ENCODE results near the gene SLC4A1. TPM values are rescaled to one million over a fixed set of nuclear protein-coding genes. Genes with fewer than 3 reads are reported as not detected.

The SLC4A1 gene
- total RNA-seq, 1 experiment from 2014 or later: not detected

DNA sequence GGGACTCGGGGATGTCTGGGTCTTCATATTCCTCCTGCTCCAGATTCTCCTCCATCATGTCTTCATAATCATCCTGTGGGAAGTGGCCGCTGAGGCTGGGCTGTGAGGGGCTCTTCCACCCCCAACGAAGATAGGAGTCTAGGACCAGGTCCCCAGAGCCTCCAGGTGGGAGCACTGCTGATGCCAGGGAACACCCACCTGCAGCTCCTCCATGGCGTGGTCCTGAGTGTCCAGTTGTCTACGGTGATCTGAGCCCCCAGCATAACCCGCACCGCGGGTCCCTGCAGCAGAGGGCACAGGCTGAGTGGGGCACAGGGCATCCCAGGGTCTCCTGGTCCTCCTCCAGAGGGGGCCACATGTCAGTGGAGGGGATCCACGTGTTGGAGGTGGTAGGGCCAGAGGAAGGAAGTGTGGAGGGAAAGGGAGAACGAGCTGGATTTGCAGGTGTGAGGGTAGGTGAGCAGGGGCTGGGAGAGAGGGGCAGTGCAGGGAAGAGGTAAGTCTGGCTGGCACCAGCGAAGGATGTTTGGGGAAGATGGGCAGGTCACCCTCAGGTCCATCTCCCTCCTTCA, 5.2 kb downstream of the SLC4A1 start:
- no peak for DNase-seq (ENCODE audit: low spot score)
- Mint-ChIP-seq H3K9me3 (no peaks in the 10 kb centered on the region), H3K4me1 (no peaks in the 10 kb centered on the region), H3K4me3 (no peak overlapping the region), H3K27me3 (ENCODE audit: low read depth) (no peaks in the 10 kb centered on the region; the same call in none of the 2 replicates), H3K36me3 (no peaks in the 10 kb centered on the region), H3K27ac (no peak overlapping the region)
- ChIA-PET CTCF (interaction anchor here (0.6 to 1.2 kb wide), 3 partner anchors 52 to 69 kb away, joined by 3 read pairs; no protein-coding TSS in a partner anchor), POLR2A (no interaction called here)
- ATAC-seq: no peak
- TF ChIP-seq, protein P1, sequence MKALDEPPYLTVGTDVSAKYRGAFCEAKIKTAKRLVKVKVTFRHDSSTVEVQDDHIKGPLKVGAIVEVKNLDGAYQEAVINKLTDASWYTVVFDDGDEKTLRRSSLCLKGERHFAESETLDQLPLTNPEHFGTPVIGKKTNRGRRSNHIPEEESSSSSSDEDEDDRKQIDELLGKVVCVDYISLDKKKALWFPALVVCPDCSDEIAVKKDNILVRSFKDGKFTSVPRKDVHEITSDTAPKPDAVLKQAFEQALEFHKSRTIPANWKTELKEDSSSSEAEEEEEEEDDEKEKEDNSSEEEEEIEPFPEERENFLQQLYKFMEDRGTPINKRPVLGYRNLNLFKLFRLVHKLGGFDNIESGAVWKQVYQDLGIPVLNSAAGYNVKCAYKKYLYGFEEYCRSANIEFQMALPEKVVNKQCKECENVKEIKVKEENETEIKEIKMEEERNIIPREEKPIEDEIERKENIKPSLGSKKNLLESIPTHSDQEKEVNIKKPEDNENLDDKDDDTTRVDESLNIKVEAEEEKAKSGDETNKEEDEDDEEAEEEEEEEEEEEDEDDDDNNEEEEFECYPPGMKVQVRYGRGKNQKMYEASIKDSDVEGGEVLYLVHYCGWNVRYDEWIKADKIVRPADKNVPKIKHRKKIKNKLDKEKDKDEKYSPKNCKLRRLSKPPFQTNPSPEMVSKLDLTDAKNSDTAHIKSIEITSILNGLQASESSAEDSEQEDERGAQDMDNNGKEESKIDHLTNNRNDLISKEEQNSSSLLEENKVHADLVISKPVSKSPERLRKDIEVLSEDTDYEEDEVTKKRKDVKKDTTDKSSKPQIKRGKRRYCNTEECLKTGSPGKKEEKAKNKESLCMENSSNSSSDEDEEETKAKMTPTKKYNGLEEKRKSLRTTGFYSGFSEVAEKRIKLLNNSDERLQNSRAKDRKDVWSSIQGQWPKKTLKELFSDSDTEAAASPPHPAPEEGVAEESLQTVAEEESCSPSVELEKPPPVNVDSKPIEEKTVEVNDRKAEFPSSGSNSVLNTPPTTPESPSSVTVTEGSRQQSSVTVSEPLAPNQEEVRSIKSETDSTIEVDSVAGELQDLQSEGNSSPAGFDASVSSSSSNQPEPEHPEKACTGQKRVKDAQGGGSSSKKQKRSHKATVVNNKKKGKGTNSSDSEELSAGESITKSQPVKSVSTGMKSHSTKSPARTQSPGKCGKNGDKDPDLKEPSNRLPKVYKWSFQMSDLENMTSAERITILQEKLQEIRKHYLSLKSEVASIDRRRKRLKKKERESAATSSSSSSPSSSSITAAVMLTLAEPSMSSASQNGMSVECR (CRISPR knock-in tag; IDR thresholded peaks at IDR 0.05; ENCODE audit: borderline replicate concordance): no peak
- no peak for TF ChIP-seq ELF4 (CRISPR knock-in tag; IDR thresholded peaks at IDR 0.05; ENCODE audit: low read depth)
- TF ChIP-seq NR1H2 (CRISPR knock-in tag; IDR thresholded peaks at IDR 0.05): no peak
- TF ChIP-seq, protein P2, sequence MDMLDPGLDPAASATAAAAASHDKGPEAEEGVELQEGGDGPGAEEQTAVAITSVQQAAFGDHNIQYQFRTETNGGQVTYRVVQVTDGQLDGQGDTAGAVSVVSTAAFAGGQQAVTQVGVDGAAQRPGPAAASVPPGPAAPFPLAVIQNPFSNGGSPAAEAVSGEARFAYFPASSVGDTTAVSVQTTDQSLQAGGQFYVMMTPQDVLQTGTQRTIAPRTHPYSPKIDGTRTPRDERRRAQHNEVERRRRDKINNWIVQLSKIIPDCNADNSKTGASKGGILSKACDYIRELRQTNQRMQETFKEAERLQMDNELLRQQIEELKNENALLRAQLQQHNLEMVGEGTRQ (CRISPR knock-in tag; IDR thresholded peaks at IDR 0.05): no peak
- no peak for TF ChIP-seq ZNF423 (CRISPR knock-in tag; IDR thresholded peaks at IDR 0.05)
- TF ChIP-seq CREB1 (CRISPR knock-in tag; IDR thresholded peaks at IDR 0.05): no peak

DNA sequence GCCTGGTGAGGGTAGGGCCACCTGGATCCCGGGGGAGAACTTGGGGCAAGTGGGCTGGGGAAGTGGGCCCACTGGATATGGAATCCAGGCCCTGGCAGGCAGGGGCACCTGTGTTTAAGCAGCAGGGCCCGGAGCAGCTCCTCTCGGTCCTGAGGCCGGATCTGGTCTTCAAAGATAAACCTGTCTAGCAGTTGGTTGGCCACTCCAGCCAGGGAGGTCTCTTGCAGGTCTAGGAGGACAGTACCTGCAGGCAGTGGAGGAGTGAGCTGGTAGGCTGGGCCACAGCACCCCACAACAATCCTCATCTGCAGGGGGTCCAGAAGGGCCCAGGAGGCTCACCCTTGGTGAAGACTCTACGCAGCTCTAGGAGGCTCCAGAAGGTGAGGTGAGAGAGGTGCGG, 7.6 kb downstream of the SLC4A1 start:
- Mint-ChIP-seq H3K27me3 (ENCODE audit: low read depth) (no peaks in the 10 kb centered on the region; the same call in none of the 2 replicates), H3K4me1 (no peaks in the 10 kb centered on the region), H3K36me3 (no peaks in the 10 kb centered on the region), H3K4me3 (no peak overlapping the region), H3K9me3 (no peaks in the 10 kb centered on the region), H3K27ac (no peak overlapping the region)
- TF ChIP-seq ZNF232 (CRISPR knock-in tag; IDR thresholded peaks at IDR 0.05): no peak
- TF ChIP-seq OVOL2 (CRISPR knock-in tag; IDR thresholded peaks at IDR 0.05; ENCODE audit: borderline replicate concordance): no peak
- no peak for TF ChIP-seq HMGA2 (CRISPR knock-in tag; IDR thresholded peaks at IDR 0.05)
- TF ChIP-seq, protein P3, sequence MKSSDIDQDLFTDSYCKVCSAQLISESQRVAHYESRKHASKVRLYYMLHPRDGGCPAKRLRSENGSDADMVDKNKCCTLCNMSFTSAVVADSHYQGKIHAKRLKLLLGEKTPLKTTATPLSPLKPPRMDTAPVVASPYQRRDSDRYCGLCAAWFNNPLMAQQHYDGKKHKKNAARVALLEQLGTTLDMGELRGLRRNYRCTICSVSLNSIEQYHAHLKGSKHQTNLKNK (CRISPR knock-in tag; IDR thresholded peaks at IDR 0.05): no peak
- TF ChIP-seq NR3C1 (CRISPR knock-in tag; conservative IDR thresholded peaks at IDR 0.05; ENCODE audit: low read depth): no peak
- no peak for TF ChIP-seq CBFB (CRISPR knock-in tag; IDR thresholded peaks at IDR 0.05; ENCODE audit: low read depth)
- TF ChIP-seq, protein P4, sequence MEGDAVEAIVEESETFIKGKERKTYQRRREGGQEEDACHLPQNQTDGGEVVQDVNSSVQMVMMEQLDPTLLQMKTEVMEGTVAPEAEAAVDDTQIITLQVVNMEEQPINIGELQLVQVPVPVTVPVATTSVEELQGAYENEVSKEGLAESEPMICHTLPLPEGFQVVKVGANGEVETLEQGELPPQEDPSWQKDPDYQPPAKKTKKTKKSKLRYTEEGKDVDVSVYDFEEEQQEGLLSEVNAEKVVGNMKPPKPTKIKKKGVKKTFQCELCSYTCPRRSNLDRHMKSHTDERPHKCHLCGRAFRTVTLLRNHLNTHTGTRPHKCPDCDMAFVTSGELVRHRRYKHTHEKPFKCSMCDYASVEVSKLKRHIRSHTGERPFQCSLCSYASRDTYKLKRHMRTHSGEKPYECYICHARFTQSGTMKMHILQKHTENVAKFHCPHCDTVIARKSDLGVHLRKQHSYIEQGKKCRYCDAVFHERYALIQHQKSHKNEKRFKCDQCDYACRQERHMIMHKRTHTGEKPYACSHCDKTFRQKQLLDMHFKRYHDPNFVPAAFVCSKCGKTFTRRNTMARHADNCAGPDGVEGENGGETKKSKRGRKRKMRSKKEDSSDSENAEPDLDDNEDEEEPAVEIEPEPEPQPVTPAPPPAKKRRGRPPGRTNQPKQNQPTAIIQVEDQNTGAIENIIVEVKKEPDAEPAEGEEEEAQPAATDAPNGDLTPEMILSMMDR (IDR thresholded peaks at IDR 0.05): no peak
- no peak for TF ChIP-seq NR2C2 (CRISPR knock-in tag; IDR thresholded peaks at IDR 0.05)
- TF ChIP-seq, protein P5, sequence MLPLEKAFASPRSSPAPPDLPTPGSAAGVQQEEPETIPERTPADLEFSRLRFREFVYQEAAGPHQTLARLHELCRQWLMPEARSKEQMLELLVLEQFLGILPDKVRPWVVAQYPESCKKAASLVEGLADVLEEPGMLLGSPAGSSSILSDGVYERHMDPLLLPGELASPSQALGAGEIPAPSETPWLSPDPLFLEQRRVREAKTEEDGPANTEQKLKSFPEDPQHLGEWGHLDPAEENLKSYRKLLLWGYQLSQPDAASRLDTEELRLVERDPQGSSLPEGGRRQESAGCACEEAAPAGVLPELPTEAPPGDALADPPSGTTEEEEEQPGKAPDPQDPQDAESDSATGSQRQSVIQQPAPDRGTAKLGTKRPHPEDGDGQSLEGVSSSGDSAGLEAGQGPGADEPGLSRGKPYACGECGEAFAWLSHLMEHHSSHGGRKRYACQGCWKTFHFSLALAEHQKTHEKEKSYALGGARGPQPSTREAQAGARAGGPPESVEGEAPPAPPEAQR (CRISPR knock-in tag; IDR thresholded peaks at IDR 0.05): no peak
- TF ChIP-seq TCF7 (CRISPR knock-in tag; IDR thresholded peaks at IDR 0.05; ENCODE audit: low read depth): no peak
- TF ChIP-seq CREB1 (CRISPR knock-in tag; IDR thresholded peaks at IDR 0.05): no peak
- TF ChIP-seq, protein P6, sequence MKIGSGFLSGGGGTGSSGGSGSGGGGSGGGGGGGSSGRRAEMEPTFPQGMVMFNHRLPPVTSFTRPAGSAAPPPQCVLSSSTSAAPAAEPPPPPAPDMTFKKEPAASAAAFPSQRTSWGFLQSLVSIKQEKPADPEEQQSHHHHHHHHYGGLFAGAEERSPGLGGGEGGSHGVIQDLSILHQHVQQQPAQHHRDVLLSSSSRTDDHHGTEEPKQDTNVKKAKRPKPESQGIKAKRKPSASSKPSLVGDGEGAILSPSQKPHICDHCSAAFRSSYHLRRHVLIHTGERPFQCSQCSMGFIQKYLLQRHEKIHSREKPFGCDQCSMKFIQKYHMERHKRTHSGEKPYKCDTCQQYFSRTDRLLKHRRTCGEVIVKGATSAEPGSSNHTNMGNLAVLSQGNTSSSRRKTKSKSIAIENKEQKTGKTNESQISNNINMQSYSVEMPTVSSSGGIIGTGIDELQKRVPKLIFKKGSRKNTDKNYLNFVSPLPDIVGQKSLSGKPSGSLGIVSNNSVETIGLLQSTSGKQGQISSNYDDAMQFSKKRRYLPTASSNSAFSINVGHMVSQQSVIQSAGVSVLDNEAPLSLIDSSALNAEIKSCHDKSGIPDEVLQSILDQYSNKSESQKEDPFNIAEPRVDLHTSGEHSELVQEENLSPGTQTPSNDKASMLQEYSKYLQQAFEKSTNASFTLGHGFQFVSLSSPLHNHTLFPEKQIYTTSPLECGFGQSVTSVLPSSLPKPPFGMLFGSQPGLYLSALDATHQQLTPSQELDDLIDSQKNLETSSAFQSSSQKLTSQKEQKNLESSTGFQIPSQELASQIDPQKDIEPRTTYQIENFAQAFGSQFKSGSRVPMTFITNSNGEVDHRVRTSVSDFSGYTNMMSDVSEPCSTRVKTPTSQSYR (CRISPR knock-in tag; IDR thresholded peaks at IDR 0.05): no peak
- TF ChIP-seq GTF2I (CRISPR knock-in tag; conservative IDR thresholded peaks at IDR 0.05): no peak
- DNase-seq (ENCODE audit: low spot score) (no peak), ATAC-seq (no peak)
- CTCF ChIA-PET: interaction anchor here (0.9 kb wide), 1 partner anchor 9 kb away, joined by 3 read pairs; no protein-coding TSS in a partner anchor
- POLR2A ChIA-PET: no interaction called here
